ENCODE results near the gene ZNF681.
"Not testable (repeated sequence)": the region's sequence is repeated elsewhere in the genome, so short reads cannot be mapped to it uniquely, and the experiment has no call there.

ZNF681 gene

DNA sequence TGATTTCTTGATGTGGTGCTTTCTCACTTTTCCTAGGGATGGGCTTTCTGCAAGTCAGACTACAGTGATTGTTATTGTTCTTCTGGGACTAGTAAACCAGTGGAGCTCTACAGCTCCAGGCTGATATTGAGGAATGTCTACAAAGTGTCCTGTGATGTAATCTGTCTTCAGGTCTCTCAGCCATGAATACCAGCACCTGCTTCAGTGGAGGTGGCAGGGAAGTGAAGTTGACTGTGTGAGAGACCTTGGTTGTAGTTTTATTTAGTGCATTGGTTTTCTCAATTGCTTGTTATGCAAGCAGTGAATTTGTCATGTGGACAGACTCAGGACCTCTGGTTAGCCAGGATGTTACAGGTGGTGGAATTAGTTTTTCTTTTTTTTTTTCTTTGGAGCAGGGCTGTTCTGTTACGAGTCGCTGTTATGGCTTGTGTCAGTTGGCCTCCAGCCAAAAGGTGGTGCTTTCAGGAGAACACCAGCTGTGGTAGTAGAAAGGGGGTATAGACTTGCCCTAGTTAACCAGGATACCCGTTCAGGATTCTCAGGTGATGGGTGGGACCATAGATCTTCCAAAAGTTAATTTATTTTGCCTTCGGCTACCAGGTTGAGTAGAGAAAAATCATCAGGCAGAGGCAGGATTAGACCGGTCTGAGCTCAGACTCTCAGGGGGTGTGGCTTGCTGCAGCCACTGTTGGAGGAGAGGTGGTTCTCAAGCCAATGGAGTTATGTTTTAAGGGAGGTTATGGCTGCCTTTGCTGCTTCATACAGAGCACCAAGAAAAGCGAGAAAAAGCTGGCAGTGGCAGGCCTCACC lies 59.8 kb downstream of the ZNF681 start:
- DNase-seq (ENCODE audit: extremely low read depth in 1 of 2, low read depth in 1 of 2): no peak

GRCh38 chr19:23692937-23693336 lies 65.8 kb downstream of the ZNF681 start:
- not testable (repeated sequence) for DNase-seq (ENCODE audit: extremely low read depth in 1 of 2, low read depth in 1 of 2)
